Measurements from ENCODE around the gene PLA2G2F.

PLA2G2F gene

DNA sequence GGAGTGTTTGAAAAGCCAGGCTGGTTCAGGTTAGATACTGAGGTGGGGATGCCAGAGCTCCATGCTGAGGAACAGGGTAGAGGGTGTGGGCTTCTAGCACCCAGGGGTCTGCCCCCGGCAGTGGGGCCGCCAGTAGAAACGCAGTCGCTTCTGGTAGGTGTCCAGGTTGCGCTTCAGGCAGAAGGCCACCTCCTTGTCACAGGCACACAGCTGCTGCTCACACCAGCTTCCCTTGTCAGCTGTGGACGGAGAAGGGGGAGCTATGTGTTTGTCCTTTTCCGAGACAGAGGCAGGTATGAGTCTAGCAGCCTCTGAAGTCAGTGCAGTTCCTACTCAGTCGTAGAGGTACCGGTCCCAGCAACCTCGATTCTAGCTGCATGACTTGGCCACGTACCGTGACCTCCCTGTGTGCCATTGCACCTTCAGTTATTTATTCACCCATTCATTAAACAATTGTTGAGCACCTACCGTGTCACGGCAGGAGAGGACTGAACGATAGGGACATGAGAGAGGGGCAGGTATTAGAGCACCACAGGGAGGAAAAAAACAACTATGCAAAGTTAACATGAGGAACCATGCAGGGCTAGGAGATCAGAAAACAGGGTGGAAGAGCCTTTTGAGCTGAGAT lies 25.0 kb upstream of the PLA2G2F start:
- Histone ChIP-seq H3K4me1 (ENCODE audit: control insufficient read depth, insufficient read depth, low read length, poor library complexity, severe bottlenecking) (no peaks in the 10 kb centered on the region), H3K9me3 (ENCODE audit: control insufficient read depth, low read length) (no peaks in the 10 kb centered on the region), H3K4me3 (ENCODE audit: extremely low read depth, insufficient read depth, low read length, poor library complexity, severe bottlenecking) (no peak overlapping the region), H3K36me3 (ENCODE audit: control insufficient read depth, insufficient read depth, low read length) (no peaks in the 10 kb centered on the region), H3K27ac (ENCODE audit: low read depth, low read length, severe bottlenecking) (no peak overlapping the region)
- 88 to 89% methylated on average over 9 to 13 of the region's 15 CpGs for WGBS, 2 experiments (ENCODE audit: insufficient coverage in 2 of 2)

DNA sequence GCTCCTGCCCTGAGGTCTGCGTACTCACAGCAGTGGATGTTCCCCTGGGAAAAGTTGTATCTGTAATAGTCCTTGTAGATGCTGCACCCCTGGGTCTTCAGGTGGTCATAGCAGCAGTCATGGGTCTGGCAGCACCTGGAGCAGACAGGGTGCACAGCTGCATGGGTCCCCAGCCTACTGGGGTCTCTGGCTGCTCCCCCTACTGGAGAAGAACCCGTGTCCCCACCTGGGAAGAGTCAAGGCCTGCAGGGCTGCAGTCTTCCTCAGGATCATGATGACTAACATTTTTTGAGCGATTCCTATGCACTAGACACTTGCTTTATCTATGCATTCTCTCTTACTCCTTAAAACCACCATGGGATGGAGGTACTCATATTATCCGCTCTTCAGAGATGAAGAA lies 23.6 kb upstream of the PLA2G2F start:
- Histone ChIP-seq H3K4me3 (ENCODE audit: extremely low read depth, insufficient read depth, low read length, poor library complexity, severe bottlenecking) (no peak overlapping the region), H3K36me3 (ENCODE audit: control insufficient read depth, insufficient read depth, low read length) (no peaks in the 10 kb centered on the region), H3K27ac (ENCODE audit: low read depth, low read length, severe bottlenecking) (no peak overlapping the region), H3K4me1 (ENCODE audit: control insufficient read depth, insufficient read depth, low read length, poor library complexity, severe bottlenecking) (no peaks in the 10 kb centered on the region), H3K9me3 (ENCODE audit: control insufficient read depth, low read length) (no peaks in the 10 kb centered on the region)
- 81 to 83% methylated on average over 3 to 4 of the region's 4 CpGs for WGBS, 2 experiments (ENCODE audit: insufficient coverage in 2 of 2)

DNA sequence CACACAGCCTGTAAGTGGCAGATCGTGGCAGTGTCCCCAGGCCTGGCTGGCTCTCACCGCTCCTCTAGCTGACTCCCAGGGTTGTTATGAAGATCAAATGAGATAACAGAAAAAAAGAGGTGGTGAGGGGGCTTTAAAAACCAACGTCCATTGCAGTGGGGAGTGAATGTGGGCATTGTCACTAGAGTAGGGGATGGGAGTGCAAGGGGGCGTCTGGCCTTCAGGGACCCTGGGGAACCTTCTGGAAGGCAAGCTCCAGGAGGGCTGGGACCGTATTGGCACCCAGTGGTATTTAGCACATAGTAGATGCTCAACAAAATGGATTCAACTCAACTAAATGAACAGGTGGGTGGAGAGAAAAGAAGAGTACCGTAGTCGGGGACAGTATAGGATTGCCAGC lies 23.2 kb upstream of the PLA2G2F start:
- WGBS, 2 experiments (ENCODE audit: insufficient coverage in 2 of 2): 96% methylated on average over 3 to 6 of the region's 7 CpGs
- no peak overlapping the region for H3K27ac ChIP-seq (ENCODE audit: low read depth, low read length, severe bottlenecking)
- H3K4me1 ChIP-seq (ENCODE audit: control insufficient read depth, insufficient read depth, low read length, poor library complexity, severe bottlenecking): no peaks in the 10 kb centered on the region
- no peak overlapping the region for H3K4me3 ChIP-seq (ENCODE audit: extremely low read depth, insufficient read depth, low read length, poor library complexity, severe bottlenecking)
- no peaks in the 10 kb centered on the region for H3K36me3 ChIP-seq (ENCODE audit: control insufficient read depth, insufficient read depth, low read length)
- no peaks in the 10 kb centered on the region for H3K9me3 ChIP-seq (ENCODE audit: control insufficient read depth, low read length)

DNA sequence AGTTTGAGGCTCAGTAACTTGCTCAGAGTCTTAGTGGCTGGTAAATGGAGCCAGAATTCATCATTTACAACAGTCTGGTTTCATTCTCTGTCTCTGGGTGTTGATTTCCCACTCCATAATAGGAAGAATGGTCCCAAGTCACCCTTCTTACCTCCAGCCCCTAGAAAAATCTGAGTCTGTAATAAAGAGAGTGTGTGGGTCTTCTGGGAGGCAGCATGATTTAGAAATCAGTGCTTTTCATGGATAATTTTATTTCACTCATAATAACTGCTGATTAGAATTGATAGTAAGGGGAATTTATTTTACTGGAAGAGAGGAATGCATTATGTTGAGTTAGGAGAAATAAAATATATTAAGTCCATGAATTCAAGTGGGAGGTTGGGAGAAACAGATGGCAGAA lies 21.9 kb upstream of the PLA2G2F start:
- no peak overlapping the region for H3K4me3 ChIP-seq (ENCODE audit: extremely low read depth, insufficient read depth, low read length, poor library complexity, severe bottlenecking)
- no peak overlapping the region for H3K27ac ChIP-seq (ENCODE audit: low read depth, low read length, severe bottlenecking)
- H3K9me3 ChIP-seq (ENCODE audit: control insufficient read depth, low read length): no peaks in the 10 kb centered on the region
- no peaks in the 10 kb centered on the region for H3K4me1 ChIP-seq (ENCODE audit: control insufficient read depth, insufficient read depth, low read length, poor library complexity, severe bottlenecking)
- no peaks in the 10 kb centered on the region for H3K36me3 ChIP-seq (ENCODE audit: control insufficient read depth, insufficient read depth, low read length)

DNA sequence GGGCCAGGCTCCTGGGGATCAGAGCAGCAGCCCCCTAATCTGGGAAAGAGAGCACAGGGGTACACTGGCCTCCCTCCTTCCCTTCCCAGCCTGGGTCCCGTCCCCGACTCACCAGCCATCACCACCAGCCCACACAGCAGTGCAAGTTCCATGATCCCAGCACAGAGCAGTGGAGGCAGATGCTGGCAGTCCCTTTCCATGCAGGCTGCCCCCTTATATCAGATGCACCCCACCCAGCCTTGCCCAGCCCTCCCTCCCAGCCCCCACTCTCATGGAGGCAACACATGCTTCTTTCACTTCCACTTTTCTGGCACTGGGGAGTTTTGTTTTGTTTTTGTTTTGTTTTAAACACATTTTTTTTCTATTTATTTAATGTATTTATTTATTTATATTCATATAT lies 19.8 kb upstream of the PLA2G2F start, which contains the start of gene PLA2G2D:
TSS of gene PLA2G2D (minus strand) at position 190 of the 400 bp plus-strand sequence. CDS start at position 152, 38 bp downstream.
- Histone ChIP-seq H3K4me1 (ENCODE audit: control insufficient read depth, insufficient read depth, low read length, poor library complexity, severe bottlenecking) (no peaks in the 10 kb centered on the region), H3K27ac (ENCODE audit: low read depth, low read length, severe bottlenecking) (no peak within 1 kb of the TSS), H3K9me3 (ENCODE audit: control insufficient read depth, low read length) (no peaks in the 10 kb centered on the region), H3K4me3 (ENCODE audit: extremely low read depth, insufficient read depth, low read length, poor library complexity, severe bottlenecking) (no peak within 1 kb of the TSS), H3K36me3 (ENCODE audit: control insufficient read depth, insufficient read depth, low read length) (no peaks in the 10 kb centered on the region)
- 100% methylated on average over 2 of the region's 2 CpGs; no CpG with 5 or more reads in 1 of the 2 experiments for WGBS, 2 experiments (ENCODE audit: insufficient coverage in 2 of 2)

DNA sequence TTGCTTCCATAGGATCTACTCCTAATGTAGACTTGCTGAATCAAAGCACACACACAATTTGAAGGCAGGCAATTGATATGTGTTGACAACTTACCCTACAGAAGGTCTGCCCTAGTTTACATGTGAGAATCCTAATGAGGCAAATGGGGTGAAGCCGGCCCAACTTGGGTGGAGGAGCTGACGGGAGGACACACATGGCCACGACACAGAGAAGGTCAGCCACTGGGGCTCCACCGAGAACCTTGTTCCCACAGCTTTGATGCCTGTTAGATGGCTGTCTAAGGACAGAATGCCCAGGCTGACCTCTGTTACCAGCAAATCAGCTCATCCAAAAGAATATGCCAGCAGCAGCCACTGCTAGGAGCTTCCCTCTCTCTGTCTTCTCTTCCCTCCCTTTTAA lies 18.3 kb upstream of the PLA2G2F start:
- no peak overlapping the region for H3K27ac ChIP-seq (ENCODE audit: low read depth, low read length, severe bottlenecking)
- H3K4me3 ChIP-seq (ENCODE audit: extremely low read depth, insufficient read depth, low read length, poor library complexity, severe bottlenecking): no peak overlapping the region
- no peaks in the 10 kb centered on the region for H3K9me3 ChIP-seq (ENCODE audit: control insufficient read depth, low read length)
- 95% methylated on average over 4 of the region's 4 CpGs for WGBS, 2 experiments (ENCODE audit: insufficient coverage in 2 of 2)
- H3K4me1 ChIP-seq (ENCODE audit: control insufficient read depth, insufficient read depth, low read length, poor library complexity, severe bottlenecking): no peaks in the 10 kb centered on the region
- H3K36me3 ChIP-seq (ENCODE audit: control insufficient read depth, insufficient read depth, low read length): no peaks in the 10 kb centered on the region

DNA sequence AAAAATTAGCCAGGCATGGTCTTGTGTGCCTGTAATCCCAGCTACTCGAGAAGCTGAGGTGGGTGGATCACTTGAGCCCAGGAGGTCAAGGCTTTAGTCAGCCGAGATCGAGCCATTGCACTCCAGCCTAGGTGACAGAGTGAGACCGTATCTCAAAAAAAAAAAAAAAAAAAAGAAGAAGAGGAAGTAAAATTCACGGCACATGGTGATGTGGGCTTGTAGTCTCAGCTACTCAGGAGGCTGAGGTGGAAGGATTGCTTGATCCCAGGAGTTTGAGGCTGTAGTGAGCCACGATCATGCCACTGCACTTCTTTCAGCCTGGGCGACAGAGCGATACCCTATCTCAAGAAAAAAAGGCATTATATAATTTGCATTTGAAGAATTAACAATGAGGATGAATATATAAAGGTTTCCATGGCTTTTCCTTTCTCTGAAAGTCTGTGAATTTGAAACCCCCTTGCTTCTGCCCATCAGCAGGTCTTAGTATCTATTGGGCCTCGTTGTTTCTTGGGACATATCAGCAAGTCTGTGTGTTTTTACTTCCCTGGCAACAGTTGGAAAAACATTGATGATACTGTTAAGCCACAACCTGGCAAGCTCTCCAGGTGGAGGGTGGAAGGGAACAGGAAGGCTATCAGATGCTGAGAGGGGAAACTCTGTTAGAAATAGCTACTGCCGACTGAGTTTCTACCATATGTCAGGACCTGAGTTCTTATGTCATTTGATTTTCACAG lies 15.2 kb upstream of the PLA2G2F start:
- no peaks in the 10 kb centered on the region for H3K9me3 ChIP-seq (ENCODE audit: control insufficient read depth, low read length)
- no peaks in the 10 kb centered on the region for H3K4me1 ChIP-seq (ENCODE audit: control insufficient read depth, insufficient read depth, low read length, poor library complexity, severe bottlenecking)
- H3K36me3 ChIP-seq (ENCODE audit: control insufficient read depth, insufficient read depth, low read length): no peaks in the 10 kb centered on the region
- no peak overlapping the region for H3K27ac ChIP-seq (ENCODE audit: low read depth, low read length, severe bottlenecking)
- H3K4me3 ChIP-seq (ENCODE audit: extremely low read depth, insufficient read depth, low read length, poor library complexity, severe bottlenecking): no peak overlapping the region
- 84 to 96% methylated on average over 4 to 5 of the region's 10 CpGs for WGBS, 2 experiments (ENCODE audit: insufficient coverage in 2 of 2)

DNA sequence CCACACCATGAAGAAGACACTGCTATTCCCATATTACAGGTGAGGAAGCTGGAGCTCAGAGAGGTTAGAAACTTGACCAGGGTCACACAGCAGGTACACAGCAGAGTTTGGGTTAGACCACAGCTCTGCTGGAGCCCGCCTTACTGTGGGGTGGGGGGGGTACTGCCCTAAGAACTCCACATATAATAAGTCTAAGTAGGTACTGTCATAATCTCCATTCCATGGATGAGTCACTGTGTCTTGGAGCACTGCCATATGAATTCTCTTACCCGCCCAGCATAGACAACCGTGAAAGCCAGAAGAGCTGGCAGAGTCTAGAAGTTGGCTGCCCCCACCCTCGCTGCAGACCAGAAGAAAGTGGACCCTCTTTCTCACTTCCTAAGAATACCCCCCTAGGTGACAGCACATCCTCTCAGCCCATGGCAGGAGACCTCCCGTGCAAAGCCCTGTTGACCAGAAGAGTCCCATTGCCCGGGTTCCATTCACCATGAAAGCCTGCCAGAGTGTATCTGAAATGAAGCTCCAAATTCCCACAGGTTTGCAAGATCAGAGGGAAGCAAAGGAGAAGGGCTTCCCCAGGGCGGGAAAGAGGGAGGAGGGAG lies 14.6 kb upstream of the PLA2G2F start:
- H3K27ac ChIP-seq (ENCODE audit: low read depth, low read length, severe bottlenecking): no peak overlapping the region
- H3K36me3 ChIP-seq (ENCODE audit: control insufficient read depth, insufficient read depth, low read length): no peaks in the 10 kb centered on the region
- H3K4me1 ChIP-seq (ENCODE audit: control insufficient read depth, insufficient read depth, low read length, poor library complexity, severe bottlenecking): no peaks in the 10 kb centered on the region
- WGBS, 2 experiments (ENCODE audit: insufficient coverage in 2 of 2): 96 to 100% methylated on average over 2 to 6 of the region's 7 CpGs
- H3K4me3 ChIP-seq (ENCODE audit: extremely low read depth, insufficient read depth, low read length, poor library complexity, severe bottlenecking): no peak overlapping the region
- H3K9me3 ChIP-seq (ENCODE audit: control insufficient read depth, low read length): peaks cover under 1% of the 10 kb centered on the region

DNA sequence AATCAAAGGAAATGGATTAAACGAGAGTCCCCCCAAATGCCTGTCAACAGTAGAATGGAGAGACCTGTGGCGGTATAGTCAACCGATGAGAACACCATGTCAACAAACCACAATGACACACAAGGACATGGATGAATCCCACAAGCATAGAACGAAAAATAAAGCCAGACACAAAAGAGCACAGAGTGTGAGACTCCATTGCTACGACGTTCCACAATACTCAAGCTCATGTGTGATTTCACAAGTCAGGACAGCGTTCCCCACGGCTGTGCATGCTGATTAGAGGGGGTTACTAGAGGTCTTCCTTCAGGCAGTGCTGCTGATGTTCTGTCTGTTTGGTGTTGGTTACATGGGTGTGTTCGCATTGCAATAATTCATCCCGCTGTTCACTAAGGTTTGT lies 14.0 kb upstream of the PLA2G2F start:
- Histone ChIP-seq H3K27ac (ENCODE audit: low read depth, low read length, severe bottlenecking) (no peak overlapping the region), H3K4me3 (ENCODE audit: extremely low read depth, insufficient read depth, low read length, poor library complexity, severe bottlenecking) (no peak overlapping the region), H3K36me3 (ENCODE audit: control insufficient read depth, insufficient read depth, low read length) (no peaks in the 10 kb centered on the region), H3K4me1 (ENCODE audit: control insufficient read depth, insufficient read depth, low read length, poor library complexity, severe bottlenecking) (no peaks in the 10 kb centered on the region), H3K9me3 (ENCODE audit: control insufficient read depth, low read length) (peaks cover 5% of the 10 kb centered on the region)
- WGBS, 2 experiments (ENCODE audit: insufficient coverage in 2 of 2): 89 to 90% methylated on average over 4 to 9 of the region's 10 CpGs

DNA sequence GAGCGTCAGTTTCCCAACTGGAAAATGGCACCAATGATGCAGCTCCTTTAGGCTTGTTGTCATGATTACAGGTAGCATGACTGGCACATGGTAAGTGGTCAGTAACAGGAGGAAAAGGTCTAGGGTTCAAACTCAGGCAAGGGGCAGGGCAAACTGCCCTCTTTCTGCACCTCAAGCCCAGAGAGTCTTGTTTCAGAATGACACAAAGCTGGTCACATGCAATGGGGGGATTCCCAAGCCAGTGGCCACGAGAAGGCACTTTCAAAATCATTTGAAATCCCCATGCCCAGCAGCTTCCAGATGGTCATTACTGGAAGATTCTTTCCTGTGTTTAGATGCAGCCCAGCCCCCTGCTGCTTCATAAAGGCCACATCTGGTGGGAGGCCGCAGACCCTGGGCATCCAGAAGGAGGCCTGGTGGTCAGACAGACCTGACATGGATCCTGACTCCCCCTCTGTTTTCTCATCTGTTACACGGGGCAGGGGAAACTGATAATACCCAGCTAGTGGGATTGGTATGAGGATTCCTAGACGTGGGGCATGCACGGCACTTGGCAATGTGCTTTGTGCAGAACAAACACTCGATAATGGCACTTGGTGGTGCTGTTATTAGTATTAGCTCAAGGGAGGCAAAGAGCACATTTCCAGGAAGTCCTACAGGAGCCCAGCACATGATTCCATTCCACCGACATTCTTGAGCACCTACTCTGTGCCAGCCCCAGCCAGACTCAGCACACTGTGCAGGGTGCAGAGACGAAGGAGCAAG lies 12.9 kb upstream of the PLA2G2F start:
- WGBS, 2 experiments (ENCODE audit: insufficient coverage in 2 of 2): 82 to 87% methylated on average over 7 of the region's 9 CpGs
- no peaks in the 10 kb centered on the region for H3K4me1 ChIP-seq (ENCODE audit: control insufficient read depth, insufficient read depth, low read length, poor library complexity, severe bottlenecking)
- no peak overlapping the region for H3K4me3 ChIP-seq (ENCODE audit: extremely low read depth, insufficient read depth, low read length, poor library complexity, severe bottlenecking)
- H3K36me3 ChIP-seq (ENCODE audit: control insufficient read depth, insufficient read depth, low read length): no peaks in the 10 kb centered on the region
- no peak overlapping the region for H3K27ac ChIP-seq (ENCODE audit: low read depth, low read length, severe bottlenecking)
- peaks cover 9% of the 10 kb centered on the region for H3K9me3 ChIP-seq (ENCODE audit: control insufficient read depth, low read length)
